ENCODE results near the gene PNLIPRP2.

PNLIPRP2 gene

DNA sequence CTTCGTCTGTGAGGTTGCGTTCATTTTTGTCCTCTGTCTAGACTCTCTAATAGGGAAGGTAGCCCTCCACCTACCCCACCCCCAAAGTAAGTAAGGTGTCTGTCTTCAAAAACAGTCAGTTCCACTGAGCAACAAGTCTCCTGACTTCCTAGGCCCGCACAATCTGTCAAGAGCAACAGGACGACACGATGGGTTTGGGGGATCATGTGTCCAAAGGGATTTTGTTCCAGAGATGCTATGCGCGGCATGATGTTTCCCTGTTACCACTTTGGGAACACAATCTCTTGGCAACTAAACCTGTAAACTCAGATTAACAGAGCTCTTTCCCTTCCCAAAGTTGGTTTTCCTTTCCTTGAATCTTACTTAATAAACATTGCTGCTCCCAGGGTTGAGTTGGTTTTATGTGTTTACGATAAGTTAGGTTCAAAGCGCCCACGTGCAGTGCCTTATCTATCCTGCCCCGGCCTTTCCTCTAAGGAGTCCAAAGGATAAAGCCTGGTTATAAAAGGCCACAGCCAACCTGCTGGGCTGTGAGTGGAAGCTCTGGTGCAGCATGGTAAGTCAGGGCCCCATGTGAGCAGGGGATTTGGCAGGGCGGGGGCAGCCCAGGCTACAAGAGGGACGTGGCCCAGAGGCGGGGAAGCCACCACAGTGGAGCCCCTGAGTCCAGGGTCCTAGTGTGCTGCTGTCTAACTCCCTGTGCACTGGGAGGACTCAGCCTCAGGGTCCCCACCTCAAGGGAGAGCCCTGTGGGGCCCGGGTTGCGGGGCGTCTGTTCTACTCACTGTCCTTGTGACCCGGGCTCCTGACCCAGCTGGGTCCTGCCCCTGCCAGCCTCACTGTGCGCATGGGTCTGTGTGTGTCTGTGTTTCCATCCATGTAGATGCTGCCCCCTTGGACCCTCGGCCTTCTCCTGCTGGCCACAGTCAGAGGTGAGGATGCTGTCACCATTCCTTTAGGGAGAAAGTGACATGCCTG, at the start of gene PNLIPRP2:
Gene PNLIPRP2 (plus strand): TSS at position 531 of the 978 bp plus-strand sequence.
- DNase-seq (ENCODE audit: low read depth) = no peak

DNA sequence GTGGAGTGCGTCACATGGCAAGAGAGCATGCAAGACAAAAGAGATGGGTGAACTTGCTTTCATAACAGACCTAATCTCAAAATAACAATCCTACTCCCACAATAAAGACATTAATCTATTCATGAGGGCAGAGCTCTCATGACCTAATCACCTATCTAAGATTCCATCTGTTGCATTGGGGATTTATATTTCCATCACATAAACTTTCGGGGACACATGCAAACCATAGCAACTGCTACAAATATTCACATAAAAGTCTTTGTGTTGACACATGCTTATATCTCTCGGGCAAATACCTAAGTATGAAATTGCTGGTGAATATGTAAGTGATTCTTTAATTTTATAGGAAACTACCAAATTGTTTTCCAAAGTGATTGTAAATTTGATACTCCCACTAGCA, 46.0 kb upstream of the PNLIPRP2 start:
- no peak for DNase-seq (ENCODE audit: low read depth)

- no peak for DNase-seq (ENCODE audit: low read depth)
These were observed 32.7 kb upstream of the PNLIPRP2 start for GRCh38 chr10:116587878-116588591.

DNA sequence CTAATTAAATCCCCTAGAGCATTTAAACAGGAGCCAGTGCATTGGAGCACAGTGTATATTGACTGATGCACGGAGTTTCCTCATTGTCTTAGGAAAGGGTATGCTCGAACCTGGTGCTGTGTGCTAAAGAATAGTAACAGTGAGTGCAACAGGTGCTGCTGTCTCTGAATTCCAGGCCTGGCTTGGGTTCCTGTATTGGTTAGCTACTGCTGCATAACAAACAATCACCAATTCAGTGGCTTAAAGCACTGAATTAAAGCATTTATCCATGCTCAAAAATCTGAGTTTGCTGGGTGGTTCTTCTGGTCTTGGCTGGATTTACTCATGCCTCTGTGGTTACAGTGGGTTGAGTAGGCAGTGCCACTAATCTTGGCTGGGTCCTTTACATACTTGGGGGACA, 31.8 kb upstream of the PNLIPRP2 start:
- no peak for DNase-seq (ENCODE audit: low read depth)

- no peak for DNase-seq (ENCODE audit: low read depth)
These were observed 30.8 kb upstream of the PNLIPRP2 start for GRCh38 chr10:116589926-116590325.

DNA sequence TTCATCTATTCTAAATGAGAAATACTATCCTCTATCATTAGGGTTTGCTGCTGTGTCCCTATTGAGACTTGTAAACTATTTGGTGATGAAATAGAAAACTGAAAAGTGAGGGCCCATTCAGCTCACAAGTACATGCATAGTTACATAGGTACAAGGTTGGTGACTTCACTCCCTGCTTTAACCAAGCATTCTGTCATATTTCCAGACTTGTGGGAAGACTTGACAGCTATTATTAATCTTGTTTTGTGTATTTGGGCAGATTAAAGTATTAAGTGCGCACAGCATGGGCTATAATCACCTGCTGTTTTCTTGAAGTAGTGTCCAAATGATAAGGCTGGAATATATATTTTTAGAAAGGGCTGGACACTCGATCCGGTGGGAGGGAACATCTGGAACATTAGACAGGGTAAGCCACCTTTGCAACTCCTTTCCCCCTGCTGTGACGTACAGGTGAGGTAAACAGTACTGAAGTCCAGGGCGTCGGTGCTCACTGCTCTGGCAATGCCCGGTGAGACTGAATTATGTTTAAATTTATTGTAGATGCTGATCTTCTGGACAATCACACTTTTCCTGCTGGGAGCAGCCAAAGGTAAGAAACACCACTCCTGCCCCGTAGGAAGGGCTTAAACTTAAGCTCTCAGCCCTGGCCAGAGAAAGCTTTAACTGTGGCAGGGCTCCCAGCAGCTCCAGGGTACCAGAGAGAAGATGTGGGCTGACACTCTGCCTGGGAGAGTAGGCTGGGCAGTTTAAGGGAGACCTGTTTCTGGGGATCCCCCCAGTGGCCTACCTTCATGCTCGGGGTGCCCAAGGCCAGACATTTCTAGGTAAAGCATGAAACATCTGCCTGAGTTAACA, 29.9 kb upstream of the PNLIPRP2 start, which contains the start of gene PNLIPRP1:
Gene PNLIPRP1 (plus strand): TSS at position 370 of the 855 bp plus-strand sequence. CDS start 171 bp downstream, at position 541.
- no peak for DNase-seq (ENCODE audit: low read depth)

- DNase-seq (ENCODE audit: low read depth) = no peak
These were observed 27.5 kb upstream of the PNLIPRP2 start for GRCh38 chr10:116593139-116593740.

DNA sequence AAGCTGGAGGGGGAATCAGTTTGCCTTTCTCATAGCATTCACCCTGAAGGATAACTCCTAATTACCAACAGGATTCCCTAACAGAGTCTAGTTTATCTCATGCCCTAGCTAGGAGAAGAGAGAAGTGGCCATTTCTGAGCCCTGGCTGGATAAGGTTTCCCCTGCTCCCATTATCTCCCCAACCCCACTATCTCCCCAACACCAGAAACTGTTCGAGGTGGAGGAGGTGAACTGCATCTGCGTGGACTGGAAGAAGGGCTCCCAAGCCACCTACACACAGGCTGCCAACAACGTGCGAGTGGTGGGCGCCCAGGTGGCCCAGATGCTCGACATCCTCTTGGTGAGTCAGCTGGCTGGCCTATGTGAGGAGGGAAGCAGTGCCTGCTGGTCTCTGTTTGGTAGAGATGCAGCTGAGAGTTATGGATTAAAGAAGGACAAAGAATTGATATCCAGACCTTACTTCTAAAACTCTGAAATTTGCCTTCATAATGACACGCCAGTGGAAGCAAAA, 26.2 kb upstream of the PNLIPRP2 start:
- no peak for DNase-seq (ENCODE audit: low read depth)

GRCh38 chr10:116596062-116596461, 24.7 kb upstream of the PNLIPRP2 start:
- DNase-seq (ENCODE audit: low read depth) = no peak

DNA sequence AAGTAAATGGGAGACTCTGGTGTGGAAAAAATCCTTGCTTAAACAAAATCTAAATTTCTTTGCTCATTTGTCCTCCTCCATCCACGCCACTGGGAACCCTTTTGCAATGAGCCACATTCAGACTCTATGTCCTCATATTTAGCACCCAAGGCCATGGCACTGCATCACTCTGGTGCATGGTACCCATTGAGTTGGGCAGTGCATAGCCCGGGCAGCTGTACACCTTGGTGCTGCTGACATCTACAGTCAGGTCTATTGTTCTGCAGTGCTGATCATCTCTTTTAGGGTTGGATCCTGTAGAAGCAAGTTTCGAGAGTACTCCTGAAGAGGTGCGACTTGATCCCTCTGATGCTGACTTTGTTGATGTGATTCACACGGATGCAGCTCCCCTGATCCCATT, 23.2 kb upstream of the PNLIPRP2 start:
- DNase-seq (ENCODE audit: low read depth) = no peak

DNA sequence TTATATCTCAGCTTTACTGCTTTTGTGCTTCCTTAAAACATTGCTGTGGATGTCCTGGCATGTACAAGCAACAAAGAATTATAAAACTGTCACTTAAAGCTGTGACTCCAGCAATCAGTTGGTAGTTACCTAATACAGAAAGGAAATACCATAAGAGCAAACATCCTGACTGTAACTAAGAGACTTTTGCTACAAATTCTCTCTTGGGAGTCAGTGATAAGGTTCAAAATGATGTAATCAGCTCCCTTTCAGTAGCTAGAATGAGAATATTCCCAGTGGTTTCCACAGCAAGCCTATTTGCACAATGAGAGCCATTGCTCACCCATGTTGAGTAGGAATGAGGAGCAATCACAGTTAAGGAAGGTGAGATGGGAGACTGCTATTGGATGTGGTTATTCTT, 22.4 kb upstream of the PNLIPRP2 start:
- DNase-seq (ENCODE audit: low read depth) = no peak

- DNase-seq (ENCODE audit: low read depth) = no peak
These were observed 20.8 kb upstream of the PNLIPRP2 start for GRCh38 chr10:116599991-116600390.

DNA sequence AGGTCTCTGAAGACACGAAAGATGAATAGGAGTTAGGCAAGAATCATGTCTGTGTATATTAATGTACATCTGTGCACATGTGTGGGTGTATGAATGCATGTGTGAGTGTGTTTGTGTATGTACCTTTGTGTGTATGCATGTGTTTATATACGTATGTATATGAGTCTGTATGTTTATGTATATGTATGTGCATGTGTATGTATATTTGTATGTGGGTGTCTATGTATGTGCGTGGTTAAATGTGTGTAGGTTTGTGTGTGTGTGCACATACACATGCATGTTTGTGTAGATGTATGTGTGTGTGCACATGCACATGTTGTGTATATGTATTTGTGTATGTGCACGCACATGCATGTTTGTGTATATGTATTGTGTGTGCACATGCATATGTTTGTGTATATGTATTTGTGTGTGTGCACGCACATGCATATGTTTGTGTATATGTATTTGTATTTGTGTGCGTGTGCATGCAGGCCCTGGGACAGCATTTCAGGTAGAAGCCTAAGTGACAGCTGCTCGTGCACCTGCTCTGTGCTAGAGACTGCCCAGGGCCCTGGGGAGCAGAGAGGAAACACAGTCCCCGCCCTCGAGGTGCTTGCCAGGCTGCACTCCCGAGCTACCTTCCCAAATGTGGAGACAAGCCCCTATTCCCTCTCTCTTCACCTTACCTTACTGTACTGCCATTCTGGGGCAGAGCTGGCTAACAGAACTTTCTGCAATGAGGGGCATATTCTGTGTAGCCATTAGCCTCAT, 17.9 kb upstream of the PNLIPRP2 start:
- no peak for DNase-seq (ENCODE audit: low read depth)

- no peak for DNase-seq (ENCODE audit: low read depth)
These were observed 14.7 kb upstream of the PNLIPRP2 start for GRCh38 chr10:116606061-116606483.

GRCh38 chr10:116607336-116607735, 13.4 kb upstream of the PNLIPRP2 start:
- DNase-seq (ENCODE audit: low read depth) = no peak

DNA sequence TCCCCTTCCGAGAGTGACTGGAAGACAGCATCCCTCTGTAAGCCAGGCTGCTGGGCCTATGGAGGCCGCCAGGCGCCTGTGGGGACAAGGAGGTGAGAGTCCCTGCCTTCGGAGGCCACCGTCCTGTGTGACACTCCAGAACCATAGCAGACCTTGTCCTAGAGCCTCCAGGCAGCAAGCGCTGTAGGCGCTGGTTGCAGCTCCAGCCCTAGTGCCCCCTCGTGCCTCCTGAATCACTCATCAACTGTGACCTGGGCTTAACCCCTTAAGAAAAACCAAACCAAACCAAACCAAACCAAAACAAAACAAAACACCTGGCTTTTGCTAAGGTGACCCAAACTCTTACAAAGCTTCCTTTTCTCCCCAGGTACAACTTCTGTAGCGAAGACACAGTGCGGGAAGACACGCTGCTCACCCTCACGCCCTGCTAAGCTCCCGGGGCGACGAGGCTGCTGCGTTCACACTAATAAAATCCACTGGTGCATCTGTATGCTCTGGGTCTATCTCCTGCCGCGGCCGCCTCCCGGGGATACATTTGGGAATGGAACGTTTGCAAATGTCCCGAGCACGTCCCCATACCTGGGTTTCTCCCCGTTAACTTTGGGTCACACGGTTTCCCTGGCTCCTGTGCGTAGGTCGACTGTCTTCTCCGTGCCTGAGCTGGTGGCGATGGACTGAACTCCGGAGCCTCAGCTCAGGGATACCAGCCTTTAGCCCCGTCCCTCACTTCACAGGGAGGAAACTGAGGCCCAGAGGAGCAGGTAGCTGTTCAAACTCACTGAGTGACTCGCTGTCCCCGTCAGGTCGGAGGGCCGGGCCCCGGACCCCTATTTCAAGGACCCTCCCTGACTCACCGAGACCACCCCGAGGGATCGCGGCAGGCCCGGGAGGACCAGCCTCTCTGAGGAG, 11.8 kb upstream of the PNLIPRP2 start:
- DNase-seq (ENCODE audit: low read depth) = no peak

GRCh38 chr10:116610443-116611152, 10.2 kb upstream of the PNLIPRP2 start:
- DNase-seq (ENCODE audit: low read depth) = no peak

DNA sequence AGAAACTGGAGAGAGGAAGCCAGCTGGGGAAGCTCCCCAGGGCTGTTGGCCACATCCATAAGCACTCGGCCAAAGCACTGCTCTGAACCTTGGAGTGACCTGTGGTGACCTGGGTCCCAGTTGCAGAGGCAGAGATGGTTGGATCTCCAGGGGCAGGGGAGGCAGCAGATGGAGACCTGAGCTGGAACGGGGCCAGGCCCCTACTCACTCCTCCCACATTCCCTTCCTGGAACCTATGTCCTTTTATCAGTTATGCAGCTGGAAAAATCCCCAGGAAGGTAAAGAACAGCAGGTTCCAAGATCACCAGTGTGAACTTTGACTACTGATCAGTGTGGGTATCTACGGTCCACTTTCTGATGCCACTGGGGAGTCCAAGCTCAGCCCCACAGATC, 9.6 kb upstream of the PNLIPRP2 start:
- no peak for DNase-seq (ENCODE audit: low read depth)

Measured in stimulated activated CD8-positive, alpha-beta memory T cell treated with anti-CD3 and anti-CD28 coated beads, Interleukin-12 subunit alpha, Interleukin-12 subunit beta, amount 100 ng/mL, for 4 hours (primary cell).